GM23338 (cell line): ENCODE measurements around the gene GALNT13. TPM values are rescaled to one million over a fixed set of nuclear protein-coding genes. Genes with fewer than 3 reads are reported as not detected.

ENCODE experiments used
- ATAC-seq: fragments of 200-7000 bp; cut with Tn5 transposase; 3 replicates; pipeline ENCODE4 v1.9.1; 2020
- DNase-seq: peaks from one replicate; pipeline ENCODE4 v3.0.0-alpha.2; 2015; ENCODE audit warnings: low spot score
- H2AFZ ChIP-seq: fragments of 200-600 bp; sonication (generic); 2 replicates; pipeline ENCODE4 v1.8.0; 2016; ENCODE audit warnings: antibody characterized with exemption, mild to moderate bottlenecking, moderate library complexity
- H3F3A ChIP-seq: fragments of 200-600 bp; sonication (generic); replicated peaks from 2 replicates; pipeline ENCODE4 v1.8.0; 2017; ENCODE audit warnings: antibody characterized with exemption, mixed run types, low read depth
- H3K27ac ChIP-seq: fragments of 200-600 bp; sonication (generic); 2 replicates; pipeline ENCODE4 v1.6.1; 2016; ENCODE audit warnings: low read depth
- H3K27me3 ChIP-seq: fragments of 200-600 bp; sonication (generic); 2 replicates; pipeline ENCODE4 v1.8.0; 2016; ENCODE audit warnings: mild to moderate bottlenecking, mixed run types, moderate library complexity; ENCODE audit not compliant: insufficient read depth
- H3K36me3 ChIP-seq: fragments of 200-600 bp; sonication (generic); 2 replicates; pipeline ENCODE4 v1.8.0; 2016; ENCODE audit warnings: mild to moderate bottlenecking; ENCODE audit not compliant: insufficient read depth
- H3K4me1 ChIP-seq: fragments of 200-600 bp; sonication (generic); 2 replicates; pipeline ENCODE4 v1.8.0; 2016; ENCODE audit warnings: mild to moderate bottlenecking, moderate library complexity; ENCODE audit not compliant: insufficient read depth
- H3K4me2 ChIP-seq: fragments of 200-600 bp; sonication (generic); 2 replicates; pipeline ENCODE4 v1.7.1; 2017; ENCODE audit warnings: mixed run types
- H3K4me3 ChIP-seq: fragments of 200-600 bp; sonication (generic); 2 replicates; pipeline ENCODE4 v1.6.1; 2016; ENCODE audit warnings: mixed run types
- H3K79me2 ChIP-seq: fragments of 200-600 bp; sonication (generic); replicated peaks from 2 replicates; pipeline ENCODE4 v1.8.0; 2017; ENCODE audit warnings: mild to moderate bottlenecking; ENCODE audit not compliant: insufficient read depth
- H3K9me2 ChIP-seq: fragments of 200-600 bp; sonication (generic); 2 replicates; pipeline ENCODE4 v1.8.0; 2017; ENCODE audit not compliant: insufficient read depth
- H4K20me1 ChIP-seq: fragments of 200-600 bp; sonication (generic); replicated peaks from 2 replicates; pipeline ENCODE4 v1.8.0; 2017; ENCODE audit warnings: mild to moderate bottlenecking; ENCODE audit not compliant: insufficient read depth
- H3K27ac Mint-ChIP-seq: 2 replicates; pipeline ENCODE4 v1.8.0; 2020; ENCODE audit warnings: inconsistent platforms, mild to moderate bottlenecking, moderate library complexity, mixed read lengths
- H3K27me3 Mint-ChIP-seq: 3 replicates; pipeline ENCODE4 v1.8.0; 2022; ENCODE audit warnings: low read depth, mild to moderate bottlenecking, moderate library complexity, mixed read lengths, inconsistent platforms; ENCODE audit not compliant: insufficient read depth, poor library complexity
- H3K36me3 Mint-ChIP-seq: 3 replicates; pipeline ENCODE4 v1.8.0; 2021; ENCODE audit warnings: low read depth, mild to moderate bottlenecking, inconsistent platforms, moderate library complexity, mixed read lengths
- H3K4me1 Mint-ChIP-seq: 3 replicates; pipeline ENCODE4 v1.8.0; 2020; ENCODE audit warnings: mild to moderate bottlenecking, inconsistent platforms, mixed read lengths
- H3K4me3 Mint-ChIP-seq: 3 replicates; pipeline ENCODE4 v1.8.0; 2021; ENCODE audit warnings: moderate library complexity, mild to moderate bottlenecking, inconsistent platforms, mixed read lengths
- H3K9me3 Mint-ChIP-seq: 3 replicates; pipeline ENCODE4 v1.8.0; 2020; ENCODE audit warnings: moderate library complexity, mild to moderate bottlenecking, inconsistent platforms, mixed read lengths
- CREB1 ChIP-seq: fragments of 250-450 bp; sonication (Bioruptor Pico); IDR thresholded peaks from 2 replicates; pipeline ENCODE4 v1.5.0; 2020; ENCODE audit warnings: low read depth, mild to moderate bottlenecking, moderate library complexity
- CTCF ChIP-seq, 2 experiments: fragments of 200-600 bp in 1 of 2; sonication (generic) in 1 of 2; conservative IDR thresholded peaks; 2 replicates each; pipeline versions ENCODE4 v1.5.1 to v1.6.1; 2016 to 2017; ENCODE audit warnings: antibody characterized with exemption in 2 of 2, low read depth in 2 of 2, mild to moderate bottlenecking in 2 of 2, moderate library complexity in 1 of 2
- ETS1 ChIP-seq: IDR thresholded peaks from 2 replicates; pipeline ENCODE4 v1.6.1; 2016; ENCODE audit warnings: antibody characterized with exemption
- EZH2 ChIP-seq: fragments of 200-600 bp; sonication (generic); IDR thresholded peaks from one replicate; pipeline ENCODE4 v1.8.0; 2017; ENCODE audit warnings: antibody characterized with exemption, mild to moderate bottlenecking, low read depth; ENCODE audit not compliant: unreplicated experiment
- EZH2phosphoT487 ChIP-seq: fragments of 200-600 bp; sonication (generic); IDR thresholded peaks from one replicate; pipeline ENCODE4 v1.8.1; 2018; ENCODE audit warnings: antibody characterized with exemption; ENCODE audit not compliant: unreplicated experiment
- NANOG ChIP-seq: IDR thresholded peaks from 2 replicates; pipeline ENCODE4 v1.6.1; 2016; ENCODE audit warnings: antibody characterized with exemption, borderline replicate concordance
- POLR2AphosphoS5 ChIP-seq: IDR thresholded peaks from 2 replicates; pipeline ENCODE4 v1.6.1; 2016; ENCODE audit warnings: antibody characterized with exemption, low read depth
- REST ChIP-seq: IDR thresholded peaks from one replicate; pipeline ENCODE4 v1.6.1; 2018; ENCODE audit warnings: antibody characterized with exemption; ENCODE audit not compliant: unreplicated experiment
- STAT1 ChIP-seq: IDR thresholded peaks from one replicate; pipeline ENCODE4 v1.6.1; 2016; ENCODE audit warnings: antibody characterized with exemption; ENCODE audit not compliant: unreplicated experiment
- ZNF114 ChIP-seq: fragments of 250-450 bp; sonication (Bioruptor Pico); IDR thresholded peaks from 2 replicates; pipeline ENCODE4 v1.5.0; 2020; ENCODE audit warnings: mild to moderate bottlenecking, moderate library complexity
- ZNF331 ChIP-seq: fragments of 250-450 bp; sonication (Bioruptor Pico); IDR thresholded peaks from 2 replicates; pipeline ENCODE4 v1.5.0; 2020; ENCODE audit warnings: low read depth, mild to moderate bottlenecking, moderate library complexity
- polyA plus RNA-seq: library from polyadenylated mRNA; unstranded; fragments of >200 nt; fragmentation: Nextera tagmentation; extraction: Ambion mirVana; gene quantifications from 2 replicates; pipeline ENCODE4 v1.2.1, GENCODE V29; 2016
- total RNA-seq: library from RNA; depleted of rRNA; stranded (reverse); fragments of >200 nt; shearing (Covaris generic); gene quantifications from 2 replicates; pipeline ENCODE4 v1.2.3, GENCODE V29; 2014

Gene GALNT13
- total and polyA plus RNA-seq, 2 experiments from 2014 or later = 3.5 to 5.2 TPM

GRCh38 chr2:154240316-154240715 lies 368.6 kb downstream of the GALNT13 start (continued):
- TF ChIP-seq REST = no peak
- no peak for TF ChIP-seq ZNF331 (CRISPR knock-in tag)
- no peak for TF ChIP-seq NANOG
- no peak for TF ChIP-seq EZH2
- TF ChIP-seq CTCF (conservative IDR thresholded peaks at IDR 0.05; ENCODE audit: low read depth in 2 of 2) = no peak
- TF ChIP-seq STAT1 = no peak
- TF ChIP-seq EZH2phosphoT487 = no peak
- TF ChIP-seq ZNF114 (CRISPR knock-in tag) = no peak
- no peak for TF ChIP-seq CREB1 (CRISPR knock-in tag)
- TF ChIP-seq ETS1 = no peak
- TF ChIP-seq POLR2AphosphoS5 = no peak

GRCh38 chr2:154240921-154241379 lies 369.2 kb downstream of the GALNT13 start:
- peaks cover 4% of the 10 kb centered on the region for H3K27me3 Mint-ChIP-seq
- Histone ChIP-seq H3F3A (no peaks in the 10 kb centered on the region), H2AFZ (peak overlapping the region; percentile 45; the same call in 1 of the 2 replicates), H3K27ac (no peak overlapping the region), H3K36me3 (no peaks in the 10 kb centered on the region), H3K4me3 (no peak overlapping the region), H3K79me2 (no peaks in the 10 kb centered on the region), H3K4me2 (no peak overlapping the region), H4K20me1 (no peaks in the 10 kb centered on the region), H3K27me3 (no peaks in the 10 kb centered on the region), H3K9me2 (no peaks in the 10 kb centered on the region), H3K4me1 (0 out of 2 replicates have a peak, but pooled peaks cover 9% of the 10 kb centered on the region)
- no peaks in the 10 kb centered on the region for H3K36me3 Mint-ChIP-seq
- peak overlapping the region; percentile 71 for H3K27ac Mint-ChIP-seq
- H3K9me3 Mint-ChIP-seq = no peaks in the 10 kb centered on the region; the same call in 2 of the 3 replicates
- peaks cover 18% of the 10 kb centered on the region for H3K4me1 Mint-ChIP-seq
- peak; percentile 69 for ATAC-seq
- no peak overlapping the region for H3K4me3 Mint-ChIP-seq
- peak; percentile 14 for DNase-seq
- no peak for TF ChIP-seq REST
- no peak for TF ChIP-seq ZNF331 (CRISPR knock-in tag)
- TF ChIP-seq NANOG = no peak
- TF ChIP-seq CREB1 (CRISPR knock-in tag) = no peak
- TF ChIP-seq POLR2AphosphoS5 = no peak
- no peak for TF ChIP-seq STAT1
- no peak for TF ChIP-seq ZNF114 (CRISPR knock-in tag)
- TF ChIP-seq ETS1 = no peak
